BLaER1 treated with 17β-estradiol and CSF1 and Interleukin-3, amounts not matched to agents 10 nM and 100 nM (cell line): ENCODE measurements around the gene THBS1.

Experiments used
- H3K27ac ChIP-seq, 11 experiments: shearing (Covaris generic); formaldehyde crosslinking; 2 replicates each; pipeline ENCODE4 v1.8.1; 2022
- H3K27me3 ChIP-seq, 11 experiments: shearing (Covaris generic); formaldehyde crosslinking; 2 replicates each; pipeline ENCODE4 v1.8.1; 2022
- H3K36me3 ChIP-seq, 11 experiments: shearing (Covaris generic); formaldehyde crosslinking; 2 replicates each; pipeline ENCODE4 v1.8.1; 2022
- H3K4me1 ChIP-seq, 10 experiments: shearing (Covaris generic); formaldehyde crosslinking; 2 replicates each; pipeline ENCODE4 v1.8.1; 2022
- H3K4me2 ChIP-seq, 11 experiments: shearing (Covaris generic); formaldehyde crosslinking; 2 replicates each; pipeline ENCODE4 v1.8.1; 2022
- H3K4me3 ChIP-seq, 10 experiments: shearing (Covaris generic); formaldehyde crosslinking; 2 replicates each; pipeline ENCODE4 v1.8.1; 2022
- H3K9ac ChIP-seq, 11 experiments: shearing (Covaris generic); formaldehyde crosslinking; 2 replicates each; pipeline ENCODE4 v1.8.1; 2022
- H3K9me3 ChIP-seq, 11 experiments: shearing (Covaris generic); formaldehyde crosslinking; replicated peaks in 1 of 11; 2 replicates each; pipeline ENCODE4 v1.8.1; 2022
- H4K20me1 ChIP-seq, 11 experiments: shearing (Covaris generic); formaldehyde crosslinking; 2 replicates each; pipeline ENCODE4 v1.8.1; 2022
- Cebpa-rat ChIP-seq, 11 experiments: shearing (Covaris generic); IDR thresholded peaks; 2 replicates each; pipeline ENCODE4 v1.8.1; 2022

The THBS1 gene

DNA sequence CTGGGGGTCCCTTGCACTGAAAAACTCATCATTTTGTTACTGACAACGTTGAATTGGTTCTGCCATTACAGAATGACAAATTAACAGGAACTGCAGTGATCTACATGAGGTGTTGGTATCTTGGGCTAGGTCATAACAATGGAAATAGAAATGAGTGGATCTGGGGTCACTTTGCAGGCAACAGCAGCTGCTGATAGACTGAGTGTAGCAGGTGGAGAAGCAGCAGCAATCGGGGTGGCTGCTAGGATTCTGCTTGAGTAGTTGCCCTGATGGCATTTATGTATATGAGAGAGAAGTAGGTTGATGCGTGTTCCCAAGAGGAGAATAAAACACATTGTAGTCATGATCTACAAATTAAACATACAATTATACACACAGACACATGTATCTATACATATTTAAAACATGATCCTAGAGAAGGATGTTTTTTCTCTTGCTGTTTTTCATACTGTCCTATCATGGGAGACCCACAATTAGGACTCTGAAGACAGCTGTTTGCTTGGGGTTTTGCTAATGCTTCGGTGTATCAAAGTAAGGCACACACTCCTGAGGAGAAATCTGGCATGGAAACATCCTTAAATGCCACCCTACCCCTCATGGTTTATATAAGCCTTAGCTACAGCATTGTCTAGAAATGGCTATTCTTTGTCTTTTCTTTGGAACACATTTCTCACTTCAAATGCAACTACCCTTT is 15.8 kb upstream of the THBS1 start:
- no peak overlapping the region for H3K4me3 ChIP-seq
- H3K9ac ChIP-seq = no peak overlapping the region
- no peak for TF ChIP-seq Cebpa-rat (IDR thresholded peaks at IDR 0.05)
- H3K27ac ChIP-seq = no peak overlapping the region
- no peaks in the 10 kb centered on the region for H3K27me3 ChIP-seq
- no peaks in the 10 kb centered on the region for H3K36me3 ChIP-seq
- no peak overlapping the region for H3K4me2 ChIP-seq
- no peaks in the 10 kb centered on the region for H4K20me1 ChIP-seq
- no peaks in the 10 kb centered on the region for H3K9me3 ChIP-seq
- no peaks in the 10 kb centered on the region for H3K4me1 ChIP-seq

DNA sequence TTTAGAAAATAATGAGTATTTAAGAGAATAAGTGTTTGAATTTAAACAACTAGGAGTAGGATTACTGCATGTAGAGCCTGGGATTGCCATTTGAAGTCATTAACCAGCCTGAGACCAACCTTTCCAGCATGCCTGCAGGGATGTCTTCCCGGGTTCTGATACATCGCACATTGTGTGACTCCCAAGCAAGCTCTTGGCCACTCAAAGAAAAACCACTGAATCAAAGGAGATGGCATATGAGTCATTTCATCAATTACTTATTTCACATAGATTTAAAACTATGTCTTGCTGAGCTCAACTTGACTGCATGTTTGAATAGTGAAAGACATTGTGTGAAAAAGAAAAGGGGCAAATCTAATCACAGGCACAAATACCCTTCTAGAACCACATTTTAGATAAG is 15.0 kb upstream of the THBS1 start:
- no peak overlapping the region for H3K27ac ChIP-seq
- no peaks in the 10 kb centered on the region for H3K27me3 ChIP-seq
- H3K9ac ChIP-seq = no peak overlapping the region
- no peaks in the 10 kb centered on the region for H3K4me1 ChIP-seq
- no peaks in the 10 kb centered on the region for H3K9me3 ChIP-seq
- TF ChIP-seq Cebpa-rat (IDR thresholded peaks at IDR 0.05) = no peak
- no peaks in the 10 kb centered on the region for H3K36me3 ChIP-seq
- H3K4me3 ChIP-seq = no peak overlapping the region
- no peak overlapping the region for H3K4me2 ChIP-seq
- H4K20me1 ChIP-seq = no peaks in the 10 kb centered on the region

DNA sequence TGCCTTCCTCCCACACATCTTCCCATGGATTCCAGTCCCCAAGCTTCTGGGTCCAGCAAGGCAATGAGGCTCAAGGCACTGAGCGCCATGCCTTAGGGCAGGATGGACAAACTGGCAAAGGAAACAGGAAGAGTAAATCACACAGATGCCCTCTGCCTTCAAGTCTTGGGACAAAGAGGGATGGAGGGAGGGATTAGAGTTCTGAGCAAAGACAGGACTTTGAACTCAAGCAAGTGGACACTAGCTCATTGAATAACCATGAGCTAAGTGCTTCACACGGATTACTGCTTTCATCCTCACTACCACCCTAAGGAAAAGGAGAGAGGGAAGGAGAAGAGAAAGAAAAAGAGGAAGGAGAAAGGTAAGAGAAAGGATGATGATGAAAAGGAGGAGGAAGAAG is 7.6 kb upstream of the THBS1 start:
- Histone ChIP-seq H3K4me2 (peak overlapping the region in 1 of 11 experiments; percentile 0; a peak in 2 of 22 replicates), H4K20me1 (no peaks in the 10 kb centered on the region), H3K27ac (no peak overlapping the region), H3K4me3 (no peak overlapping the region), H3K4me1 (peaks cover 0 to 8% (median 0%) of the 10 kb centered on the region in 10 experiments; a peak in 2 of 20 replicates), H3K9me3 (no peaks in the 10 kb centered on the region), H3K36me3 (no peaks in the 10 kb centered on the region), H3K9ac (no peak overlapping the region), H3K27me3 (no peaks in the 10 kb centered on the region)
- no peak for TF ChIP-seq Cebpa-rat (IDR thresholded peaks at IDR 0.05)

DNA sequence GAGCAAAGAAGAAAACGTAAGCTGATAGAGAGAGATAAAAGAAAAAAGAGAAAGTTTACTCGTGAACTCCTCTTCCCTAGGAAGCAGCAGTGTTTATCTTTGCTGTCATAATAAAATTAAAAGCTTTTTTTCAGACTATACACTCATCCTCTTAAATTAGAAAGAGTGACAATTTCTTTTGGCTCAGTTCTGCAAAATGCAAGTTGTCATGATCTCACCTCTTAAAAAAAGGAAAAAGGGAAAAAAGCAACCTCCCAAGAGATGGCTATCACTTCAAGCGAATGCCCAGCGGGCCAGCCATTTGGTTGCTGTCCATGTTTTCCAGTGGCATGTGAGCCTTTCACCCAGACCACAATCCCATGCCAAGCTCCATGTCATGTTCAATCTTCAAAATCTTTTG is 7.0 kb upstream of the THBS1 start:
- H3K36me3 ChIP-seq = no peaks in the 10 kb centered on the region

DNA sequence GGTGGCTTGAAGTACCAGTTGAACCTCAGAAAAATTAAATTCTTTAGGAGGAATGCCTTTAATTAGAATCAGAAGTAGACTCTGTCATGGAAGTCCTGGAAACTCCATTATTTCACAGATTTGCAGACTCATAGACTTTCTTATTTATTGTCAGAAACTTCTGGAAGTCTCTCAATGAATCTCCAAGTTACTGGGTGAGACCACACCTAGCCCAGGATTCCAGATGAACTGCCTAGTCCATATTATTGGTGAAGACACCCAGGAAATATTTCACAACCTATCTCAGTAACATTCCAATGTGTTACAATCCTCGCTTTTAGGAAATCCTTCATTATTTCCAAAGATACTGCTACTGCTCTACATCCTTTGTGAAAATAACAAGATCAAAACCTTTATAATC is 6.5 kb upstream of the THBS1 start:
- no peak overlapping the region for H3K4me3 ChIP-seq

More for the DNA sequence above, 7.0 kb upstream of the THBS1 start:
- Histone ChIP-seq H4K20me1 (no peaks in the 10 kb centered on the region), H3K4me1 (peaks cover 0 to 8% (median 0%) of the 10 kb centered on the region in 10 experiments; a peak in 2 of 20 replicates), H3K4me2 (peak overlapping the region in 2 of 11 experiments; percentile 0 to 31; a peak in 2 of 22 replicates), H3K4me3 (no peak overlapping the region), H3K9me3 (no peaks in the 10 kb centered on the region), H3K27ac (no peak overlapping the region), H3K27me3 (no peaks in the 10 kb centered on the region), H3K9ac (no peak overlapping the region)
- no peak for TF ChIP-seq Cebpa-rat (IDR thresholded peaks at IDR 0.05)

DNA sequence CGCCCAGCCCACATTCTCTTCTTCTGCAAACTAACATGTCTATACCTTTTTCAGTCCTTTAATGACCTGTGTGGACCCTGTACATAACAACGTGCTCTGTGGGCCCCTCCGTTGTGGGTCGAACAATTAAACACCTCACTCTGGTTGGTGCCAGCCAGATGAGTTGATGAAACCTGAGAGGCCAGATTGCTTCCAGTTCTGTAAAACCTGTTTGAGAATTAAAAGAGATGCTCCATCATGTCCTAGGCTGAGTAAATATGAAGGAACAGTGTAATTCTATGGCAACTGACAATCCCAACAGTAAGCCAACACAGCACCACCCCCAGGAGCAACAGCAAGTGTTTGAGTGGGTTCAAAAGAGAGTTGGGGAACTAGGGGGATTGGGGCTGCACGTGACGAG is 5.7 kb upstream of the THBS1 start:
- Histone ChIP-seq H3K9me3 (peaks cover 0 to 6% (median 0%) of the 10 kb centered on the region in 11 experiments; a peak in 2 of 22 replicates), H3K4me1 (peaks cover 0 to 15% (median 0%) of the 10 kb centered on the region in 10 experiments; a peak in 6 of 20 replicates), H3K36me3 (no peaks in the 10 kb centered on the region), H3K27ac (no peak overlapping the region), H3K4me2 (no peak overlapping the region), H3K4me3 (no peak overlapping the region), H3K9ac (no peak overlapping the region), H3K27me3 (peaks cover under 1 to 8% (median 4%) of the 10 kb centered on the region in 11 experiments), H4K20me1 (no peaks in the 10 kb centered on the region)
- TF ChIP-seq Cebpa-rat (IDR thresholded peaks at IDR 0.05) = no peak

More for the DNA sequence above, 6.5 kb upstream of the THBS1 start:
- Histone ChIP-seq H3K27me3 (peaks cover 0 to under 1% (median 0%) of the 10 kb centered on the region in 11 experiments; a peak in 2 of 22 replicates), H3K9ac (no peak overlapping the region), H3K27ac (no peak overlapping the region), H3K4me2 (no peak overlapping the region), H4K20me1 (no peaks in the 10 kb centered on the region), H3K4me1 (peaks cover 0 to 9% (median 0%) of the 10 kb centered on the region in 10 experiments; a peak in 4 of 20 replicates), H3K36me3 (no peaks in the 10 kb centered on the region), H3K9me3 (no peaks in the 10 kb centered on the region)
- TF ChIP-seq Cebpa-rat (IDR thresholded peaks at IDR 0.05) = no peak

DNA sequence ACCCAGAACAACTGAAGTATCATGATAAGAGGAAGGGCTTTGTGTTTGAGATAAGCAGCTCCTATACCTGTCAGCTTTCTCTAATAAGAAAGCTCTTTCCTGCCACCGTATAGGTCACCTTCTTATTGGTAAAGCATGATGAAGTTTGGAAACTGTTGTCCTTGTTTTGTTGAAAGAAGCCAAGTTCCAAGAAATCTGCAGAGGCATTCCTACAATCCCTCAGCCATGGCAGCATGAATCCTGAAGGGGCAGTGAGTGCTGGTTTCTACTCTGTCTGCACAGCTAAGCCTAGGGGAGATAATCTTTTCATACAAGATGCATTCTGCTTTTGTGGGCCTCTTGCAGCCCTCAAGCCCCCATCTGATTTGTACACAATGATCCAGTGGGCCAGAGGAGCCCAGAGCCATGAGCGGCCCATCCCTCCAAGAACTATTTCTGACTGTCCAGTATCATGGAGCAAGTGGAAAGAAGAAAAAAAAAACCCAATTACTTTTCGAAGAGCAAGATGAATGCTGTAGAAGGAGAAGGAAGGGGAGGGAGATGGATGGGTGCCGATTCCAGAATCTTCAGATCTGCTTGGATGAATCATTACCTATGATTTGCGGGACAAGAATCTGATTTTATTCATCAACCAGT is 1.9 kb upstream of the THBS1 start:
- no peak overlapping the region for H3K4me2 ChIP-seq
- peaks cover 0 to 5% (median 0%) of the 10 kb centered on the region in 11 experiments; a peak in 2 of 22 replicates for H3K36me3 ChIP-seq
- peaks cover 18 to 37% (median 34%) of the 10 kb centered on the region in 11 experiments for H3K27me3 ChIP-seq
- no peak overlapping the region for H3K4me3 ChIP-seq
- no peak for TF ChIP-seq Cebpa-rat (IDR thresholded peaks at IDR 0.05)
- H3K9ac ChIP-seq = no peak overlapping the region
- H3K27ac ChIP-seq = no peak overlapping the region
- H3K4me1 ChIP-seq = peaks cover 3 to 31% (median 10%) of the 10 kb centered on the region in 10 experiments; a peak in 8 of 20 replicates
- H4K20me1 ChIP-seq = peaks cover 0 to 19% (median 0%) of the 10 kb centered on the region in 11 experiments; a peak in 6 of 22 replicates
- peaks cover 0 to 6% (median 0%) of the 10 kb centered on the region in 11 experiments; a peak in 2 of 22 replicates for H3K9me3 ChIP-seq

DNA sequence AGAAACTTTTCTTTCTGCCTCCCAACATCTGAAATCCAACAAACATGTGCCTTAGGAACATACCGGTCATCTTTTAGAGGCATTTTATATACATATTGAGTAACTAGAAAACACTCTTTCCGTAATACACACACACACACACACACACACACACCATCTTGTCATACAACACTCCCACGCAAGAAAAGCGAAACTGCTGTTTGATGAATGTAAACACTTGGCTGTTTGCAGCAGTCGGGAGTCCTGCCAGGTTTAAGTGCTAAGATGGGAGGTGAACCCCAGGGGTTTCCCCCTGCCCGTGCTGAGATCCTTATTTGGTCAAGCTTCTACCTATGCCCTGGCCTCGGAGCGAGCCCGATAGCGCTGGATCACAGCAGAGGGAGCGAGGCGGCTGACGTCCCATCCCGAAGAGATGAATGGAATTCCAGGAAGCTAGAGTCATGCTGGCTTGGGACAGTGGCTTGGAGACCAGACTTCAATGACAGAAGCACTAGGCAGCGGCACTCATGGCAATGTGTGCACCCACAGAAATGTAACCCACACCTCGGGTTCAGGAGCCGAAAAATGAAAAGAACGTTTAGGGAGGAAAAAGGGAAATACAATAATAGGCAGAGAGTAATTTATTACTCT is 1.3 kb upstream of the THBS1 start:
- Histone ChIP-seq H3K27me3 (peaks cover 18 to 37% (median 34%) of the 10 kb centered on the region in 11 experiments), H4K20me1 (peaks cover 0 to 19% (median 0%) of the 10 kb centered on the region in 11 experiments; a peak in 6 of 22 replicates), H3K4me3 (peak overlapping the region in 1 of 10 experiments; percentile 54; a peak in 3 of 20 replicates), H3K9ac (peak overlapping the region in 2 of 11 experiments; percentile 72 to 84; a peak in 1 of 22 replicates), H3K4me2 (peak overlapping the region; percentile 78 to 97 (median 90); a peak in 18 of 22 replicates), H3K27ac (peak overlapping the region in 2 of 11 experiments; percentile 72 to 80; a peak in 3 of 22 replicates), H3K4me1 (peaks cover 3 to 30% (median 10%) of the 10 kb centered on the region in 10 experiments; a peak in 8 of 20 replicates), H3K36me3 (peaks cover 0 to 9% (median 0%) of the 10 kb centered on the region in 11 experiments; a peak in 3 of 22 replicates), H3K9me3 (peaks cover 0 to 6% (median 0%) of the 10 kb centered on the region in 11 experiments; a peak in 2 of 22 replicates)
- no peak for TF ChIP-seq Cebpa-rat (IDR thresholded peaks at IDR 0.05)
